ENCODE data around the gene APLN.

APLN gene

DNA sequence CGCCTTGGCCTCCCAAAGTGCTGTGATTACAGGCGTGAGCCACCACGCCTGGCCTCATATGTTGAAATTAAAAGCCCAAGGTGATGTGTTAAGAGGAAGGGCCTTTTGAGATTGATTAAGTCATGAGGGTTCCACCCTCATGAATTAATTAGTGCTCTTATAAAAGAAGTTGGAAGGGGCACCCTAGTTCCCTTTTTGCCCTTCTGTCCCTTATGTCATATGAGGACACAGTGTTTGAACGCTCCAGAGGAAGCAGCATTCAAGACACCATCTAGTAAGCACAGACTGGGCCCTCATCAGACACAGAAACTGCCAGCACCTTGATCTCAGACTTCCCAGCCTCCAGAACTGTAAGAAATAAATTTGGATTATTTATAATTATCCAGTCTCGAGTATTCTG is 5.1 kb upstream of the APLN start:
- no peak for DNase-seq

DNA sequence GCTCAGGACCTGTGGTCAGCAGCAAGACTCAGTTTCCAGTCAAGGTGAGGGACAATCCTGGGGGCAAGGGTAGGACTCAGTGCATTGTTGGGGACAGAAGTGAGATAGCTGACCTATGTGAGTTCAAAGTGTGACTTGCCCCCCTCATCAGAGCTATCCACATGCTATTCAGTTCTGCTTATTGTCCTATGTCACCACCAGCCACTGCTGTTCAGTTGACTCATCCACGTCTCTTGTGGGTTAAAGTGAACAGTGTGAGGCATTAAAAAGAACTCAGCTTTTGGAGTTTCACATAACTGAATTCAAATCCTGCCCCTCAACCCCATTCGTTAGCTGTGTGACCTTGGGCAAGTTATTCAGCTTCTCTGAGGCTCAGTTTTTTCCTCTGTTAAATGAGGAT is 4.4 kb upstream of the APLN start:
- no peak for DNase-seq

DNA sequence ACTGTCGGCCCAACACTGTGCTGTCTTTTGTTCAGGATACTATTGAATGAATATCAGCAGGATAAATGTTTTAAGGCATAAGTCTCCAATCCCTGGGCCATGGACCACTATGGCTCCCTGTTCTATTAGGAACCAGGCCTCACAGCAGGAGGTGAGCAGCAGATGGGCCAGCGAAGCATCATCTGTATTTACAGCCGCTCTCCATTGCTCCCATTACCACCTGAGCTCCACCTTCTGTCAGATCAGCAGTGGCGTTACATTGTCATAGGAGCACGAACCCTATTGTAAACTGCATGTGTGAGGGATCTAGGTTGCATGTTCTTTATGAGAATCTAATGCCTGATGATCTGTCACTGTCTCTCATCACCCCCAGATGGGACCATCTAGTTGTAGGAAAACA is 3.7 kb upstream of the APLN start:
- DNase-seq: no peak

DNA sequence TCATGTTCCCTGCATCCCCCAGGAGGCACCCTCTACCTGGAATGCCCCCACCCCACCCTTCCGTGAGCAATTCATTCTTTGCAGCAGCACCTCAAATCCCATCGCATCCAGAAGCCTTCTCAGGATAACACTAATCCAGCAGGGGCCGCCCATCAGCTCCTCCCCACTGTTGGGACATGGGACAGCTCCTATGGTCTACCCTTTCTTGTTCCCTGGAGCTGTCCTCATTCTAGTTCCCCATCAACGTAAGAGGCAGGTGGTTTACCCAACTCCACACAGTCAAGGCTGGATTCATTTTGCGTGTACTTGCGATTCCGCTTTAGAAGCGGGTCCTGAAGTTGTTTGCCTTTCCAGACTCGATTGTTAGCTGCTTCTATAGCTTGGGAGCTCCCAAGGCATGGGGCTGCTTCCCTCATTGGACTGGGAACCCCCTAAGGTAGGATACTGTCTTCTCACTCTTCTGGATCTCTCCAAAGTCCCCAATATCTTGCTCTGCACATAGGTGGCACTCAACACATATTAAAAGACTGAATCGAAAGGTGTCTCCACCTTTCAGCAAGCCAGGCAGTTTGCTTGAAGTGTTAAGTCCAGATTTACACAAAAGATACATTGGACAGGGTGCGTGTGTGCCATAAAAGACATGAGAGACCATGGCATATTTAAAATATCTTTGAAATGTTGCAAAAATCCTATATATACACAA is 942 bp upstream of the APLN start:
- DNase-seq: no peak

DNA sequence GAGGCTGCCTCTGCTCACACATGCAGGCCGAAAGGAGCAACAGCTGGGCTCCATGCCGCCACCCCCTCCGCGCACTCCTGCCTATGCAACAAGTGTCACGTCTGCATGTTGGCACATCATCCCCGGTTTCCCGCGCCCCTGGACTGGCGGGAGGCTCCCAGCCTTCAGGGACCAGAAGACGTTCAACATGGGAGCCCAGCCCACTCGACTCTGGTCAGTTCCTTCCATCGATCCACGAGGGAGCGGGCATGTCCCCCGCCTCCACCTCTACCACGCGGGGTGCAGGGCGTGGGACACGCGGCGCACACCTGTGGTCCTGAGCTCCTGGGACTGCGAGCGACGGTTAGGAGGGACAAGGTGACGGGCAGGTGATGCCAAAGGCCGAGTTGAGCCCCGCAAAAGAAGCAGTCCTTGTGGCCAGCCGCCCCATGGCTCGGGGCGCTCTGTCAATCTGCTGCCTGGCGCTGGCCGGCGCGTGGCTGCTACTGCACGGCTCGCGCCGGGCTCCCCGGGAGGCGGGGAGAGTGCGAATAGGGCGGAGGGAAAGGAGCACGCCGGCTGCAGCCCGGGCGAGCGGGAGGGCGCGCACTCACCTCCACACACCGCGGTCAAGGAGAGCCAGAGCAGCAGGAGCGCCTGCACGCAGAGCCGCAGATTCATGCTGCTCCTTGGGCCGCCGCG is 645 bp downstream of the APLN start:
- DNase-seq: no peak

DNA sequence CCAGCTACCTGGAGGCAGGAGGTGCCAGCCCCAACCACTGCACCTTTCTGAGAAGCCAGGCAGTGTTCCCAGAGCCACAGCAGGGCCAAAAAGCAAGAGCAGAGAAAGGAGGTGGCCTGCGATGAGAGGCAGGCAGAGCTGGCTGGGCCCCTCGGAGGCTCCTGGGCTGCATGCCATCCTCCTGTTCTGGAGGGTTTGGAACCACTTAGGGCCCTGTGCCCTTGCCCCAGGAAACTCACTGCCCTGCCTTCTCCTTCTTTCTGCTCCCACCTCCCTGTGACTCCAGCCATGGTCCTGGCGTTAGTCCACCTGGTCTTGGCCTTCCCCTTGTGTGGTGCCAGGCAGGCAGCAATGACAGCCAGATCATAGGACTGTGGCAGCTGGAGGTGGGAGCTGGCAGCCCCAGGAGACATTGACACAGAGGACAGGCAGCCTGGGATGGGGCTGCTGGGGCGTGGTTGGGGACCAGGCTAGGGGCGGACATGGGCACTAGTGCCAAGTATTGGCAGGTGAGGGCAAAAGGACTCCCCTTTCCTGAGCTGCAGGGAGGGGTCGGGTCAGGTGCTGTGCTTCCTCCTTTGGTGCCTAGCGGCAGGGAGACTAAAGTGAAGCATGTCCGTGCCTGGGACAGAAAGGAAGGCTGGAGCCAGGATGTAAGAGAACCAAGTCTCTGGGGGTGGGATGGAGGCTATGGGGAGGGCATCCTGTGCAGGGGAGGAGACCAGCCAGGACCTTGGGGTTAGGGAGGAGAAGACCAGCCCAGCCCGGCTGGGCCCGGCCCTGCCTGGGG is 1.4 kb downstream of the APLN start:
- no peak for DNase-seq

DNA sequence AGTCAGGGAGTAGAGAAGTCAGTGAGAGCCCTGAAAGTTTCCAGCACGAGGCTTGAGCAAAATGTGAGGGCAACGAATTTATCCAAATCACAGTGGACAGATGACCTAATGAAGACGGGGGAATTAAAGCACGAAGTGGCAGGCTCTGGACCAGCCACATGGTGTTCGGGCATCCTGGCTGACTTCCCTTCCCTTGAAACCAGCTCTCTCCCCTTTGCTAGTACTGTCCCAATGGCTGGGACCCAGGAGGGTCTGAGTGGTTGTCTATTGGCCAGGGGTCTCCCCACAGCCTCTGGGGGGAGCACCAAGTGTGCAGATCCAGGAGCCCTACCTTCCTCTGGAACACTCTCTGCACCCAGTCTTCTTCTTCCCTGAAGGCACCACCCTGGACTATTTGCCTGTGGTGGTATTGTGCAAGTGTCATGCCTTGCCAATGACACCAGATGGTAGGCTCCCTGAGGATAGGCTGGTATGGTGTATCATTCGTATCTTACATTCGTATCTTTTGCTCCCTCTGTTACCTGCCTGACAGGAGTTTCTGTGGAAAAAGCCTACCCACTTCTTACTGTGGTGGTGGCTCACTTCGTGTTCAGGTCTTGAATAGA is 2.1 kb downstream of the APLN start:
- no peak for DNase-seq

DNA sequence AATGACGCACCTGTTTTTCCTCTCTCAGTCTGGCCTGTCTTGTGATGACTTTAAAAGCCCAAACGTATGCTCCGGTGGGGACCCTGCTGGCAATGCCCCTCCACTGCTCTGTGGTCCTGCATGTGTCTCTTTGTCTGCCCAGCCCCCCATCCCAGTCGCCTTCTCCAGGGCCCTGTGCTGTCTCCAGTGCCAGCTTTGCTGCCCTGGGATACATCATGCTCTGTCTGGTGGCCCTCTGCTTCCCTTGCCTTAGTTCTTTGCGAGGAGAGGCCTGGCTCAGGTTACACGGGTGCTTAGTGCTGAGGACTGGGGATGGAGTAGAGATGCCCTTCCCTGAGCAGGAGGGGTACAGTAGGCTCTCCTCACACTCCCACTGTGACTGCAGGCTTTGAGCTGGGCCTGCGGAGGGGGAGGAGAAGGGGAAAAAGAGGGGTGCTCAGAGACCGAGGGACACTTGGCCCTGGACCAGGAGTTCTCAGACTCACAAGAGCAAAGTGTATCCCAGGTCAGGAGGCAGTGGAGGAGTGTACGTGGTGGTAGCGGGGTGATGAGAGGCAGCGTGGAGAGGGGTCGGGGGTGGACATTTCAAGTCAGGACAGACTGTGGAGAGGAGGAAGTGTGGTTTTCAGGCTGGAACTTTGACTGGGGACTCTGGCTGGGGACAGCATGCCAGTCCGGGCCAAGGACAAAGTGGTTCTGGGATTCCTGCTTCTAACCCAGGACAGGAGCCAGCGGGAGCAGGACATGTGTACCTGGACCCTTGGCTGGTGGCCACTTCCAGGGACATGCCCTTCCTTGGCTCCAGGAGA is 2.8 kb downstream of the APLN start:
- no peak for DNase-seq

DNA sequence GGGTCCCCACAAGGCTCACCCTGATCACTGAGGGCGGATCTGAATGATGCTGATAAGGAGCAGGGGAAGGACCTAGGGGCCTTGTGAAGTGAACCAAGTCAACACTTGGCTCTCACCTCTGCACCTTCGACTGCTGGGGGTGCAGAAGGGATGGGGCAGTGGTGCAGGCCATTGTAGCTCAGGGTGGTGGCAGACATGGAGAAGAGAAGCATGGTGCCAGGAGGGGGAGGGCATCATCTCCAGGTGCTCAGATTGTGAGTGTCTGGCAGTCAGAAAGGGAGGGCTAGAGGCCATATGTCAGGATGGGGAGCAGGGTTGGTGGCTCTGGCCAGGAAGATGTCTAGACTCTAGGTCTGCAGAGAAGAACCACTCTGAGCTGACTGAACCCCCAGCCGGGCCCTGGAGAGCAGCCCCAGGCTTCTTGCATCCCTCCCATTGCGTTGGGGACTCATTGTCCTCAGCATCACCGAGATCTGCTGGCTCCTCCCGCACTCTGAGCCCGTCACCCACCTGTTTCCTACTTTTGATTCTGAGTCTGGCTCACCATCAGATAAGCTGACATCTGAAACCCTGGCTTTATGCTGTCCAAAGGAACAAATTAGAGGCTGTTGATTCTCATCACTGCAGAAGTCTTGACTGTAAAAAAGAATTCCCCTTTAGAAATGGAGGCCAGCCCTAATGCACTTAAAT is 3.8 kb downstream of the APLN start:
- no peak for DNase-seq

DNA sequence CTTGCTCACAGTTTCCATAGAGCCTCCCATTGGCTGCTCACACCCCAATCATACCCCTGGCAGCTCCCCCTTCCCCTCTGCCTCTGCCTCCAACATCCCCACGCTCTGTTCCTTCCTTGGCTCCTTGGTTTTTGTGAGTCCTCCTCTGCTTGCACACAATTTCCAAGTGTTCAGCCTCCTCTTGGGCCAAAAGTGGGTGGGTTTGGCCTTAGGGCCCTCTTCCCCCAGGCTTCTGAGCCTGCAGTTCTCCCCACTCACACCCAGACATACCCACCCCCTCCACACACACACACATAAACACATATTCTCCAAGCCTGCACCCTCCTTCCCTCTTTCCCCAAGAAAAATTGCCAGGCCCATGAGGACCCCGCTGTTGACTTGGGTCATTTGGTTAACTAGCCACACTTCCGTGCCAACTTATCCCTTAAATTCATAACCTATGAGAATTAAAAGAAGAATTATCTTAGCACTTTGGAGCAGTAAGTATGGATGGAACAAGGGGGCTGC is 4.5 kb downstream of the APLN start:
- DNase-seq: no peak

DNA sequence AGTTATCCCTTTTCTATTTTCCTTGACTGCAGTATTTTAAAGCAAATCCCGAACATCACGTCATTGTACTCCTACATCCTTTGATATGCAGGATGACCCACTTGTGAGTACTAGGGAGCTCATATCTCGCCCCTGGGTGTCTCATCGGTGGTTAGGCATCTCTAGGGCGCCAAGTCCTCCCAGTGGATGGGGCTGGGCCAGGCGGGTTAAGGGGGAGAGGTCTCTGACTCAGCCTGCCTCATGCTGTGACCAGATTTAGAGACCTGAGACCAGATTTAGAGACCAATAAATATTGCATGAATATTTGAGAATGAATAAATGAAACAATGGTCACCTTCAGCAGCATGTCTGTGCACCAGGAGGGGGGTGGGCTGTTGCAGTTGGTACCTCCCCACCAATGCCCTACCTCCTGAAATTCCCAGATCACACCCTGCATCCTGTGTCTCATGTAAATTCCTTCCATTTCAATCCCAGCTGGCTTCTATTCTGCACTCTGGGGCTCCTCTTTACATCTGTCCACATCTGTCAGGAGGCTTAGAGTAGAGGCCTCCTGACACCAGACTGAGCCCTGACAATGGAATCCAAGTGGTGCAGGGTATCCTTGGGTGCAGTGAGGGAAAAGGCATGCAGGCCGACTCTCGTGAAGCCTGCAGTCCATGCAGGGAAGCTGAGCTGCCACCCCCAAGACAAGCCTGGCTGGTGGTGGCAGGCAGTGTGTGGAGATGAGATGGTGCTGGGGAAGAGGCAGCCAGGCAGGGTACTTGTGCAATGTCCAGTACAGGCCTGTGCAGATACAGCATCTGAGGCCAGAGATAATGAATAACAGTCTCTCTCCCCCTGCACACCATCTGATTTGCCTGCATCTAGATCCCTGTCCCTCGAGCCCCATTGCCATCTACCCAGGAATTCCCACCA is 5.2 kb downstream of the APLN start:
- no peak for DNase-seq

DNA sequence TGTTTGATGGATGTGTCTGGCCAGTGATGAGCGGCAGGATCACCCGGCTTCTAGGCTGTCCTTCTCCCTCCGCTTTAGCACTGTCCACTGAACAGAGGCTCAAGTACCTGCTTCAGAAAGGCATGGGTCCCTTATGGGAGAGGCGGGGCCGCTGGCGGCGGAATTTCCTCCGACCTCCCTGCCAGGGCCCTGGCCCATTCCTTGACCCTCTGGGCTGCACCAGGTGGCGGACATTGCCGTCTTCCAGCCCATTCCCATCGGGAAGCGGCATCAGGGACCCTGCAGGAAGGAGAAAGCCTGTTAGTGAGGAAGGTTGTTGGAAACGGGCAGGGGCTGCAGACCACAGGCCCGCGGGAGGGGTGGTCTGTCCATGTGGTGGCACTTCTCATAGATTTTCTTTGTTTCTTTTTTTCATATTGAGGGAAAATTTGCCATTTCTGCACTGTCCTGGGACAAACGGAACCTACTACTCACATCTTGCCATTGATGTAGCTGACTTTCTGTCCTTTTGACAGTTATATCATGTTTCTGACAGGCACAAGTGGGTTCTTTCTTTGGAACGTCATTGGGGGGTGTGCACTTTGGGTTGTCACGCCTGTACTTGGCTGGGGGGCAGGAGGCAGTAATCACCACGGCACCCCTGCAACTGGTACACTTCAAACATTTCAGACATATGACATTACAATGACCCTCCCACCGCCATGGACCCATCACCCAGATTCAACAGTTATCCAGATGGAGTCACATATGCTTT is 6.1 kb downstream of the APLN start:
- no peak for DNase-seq

DNA sequence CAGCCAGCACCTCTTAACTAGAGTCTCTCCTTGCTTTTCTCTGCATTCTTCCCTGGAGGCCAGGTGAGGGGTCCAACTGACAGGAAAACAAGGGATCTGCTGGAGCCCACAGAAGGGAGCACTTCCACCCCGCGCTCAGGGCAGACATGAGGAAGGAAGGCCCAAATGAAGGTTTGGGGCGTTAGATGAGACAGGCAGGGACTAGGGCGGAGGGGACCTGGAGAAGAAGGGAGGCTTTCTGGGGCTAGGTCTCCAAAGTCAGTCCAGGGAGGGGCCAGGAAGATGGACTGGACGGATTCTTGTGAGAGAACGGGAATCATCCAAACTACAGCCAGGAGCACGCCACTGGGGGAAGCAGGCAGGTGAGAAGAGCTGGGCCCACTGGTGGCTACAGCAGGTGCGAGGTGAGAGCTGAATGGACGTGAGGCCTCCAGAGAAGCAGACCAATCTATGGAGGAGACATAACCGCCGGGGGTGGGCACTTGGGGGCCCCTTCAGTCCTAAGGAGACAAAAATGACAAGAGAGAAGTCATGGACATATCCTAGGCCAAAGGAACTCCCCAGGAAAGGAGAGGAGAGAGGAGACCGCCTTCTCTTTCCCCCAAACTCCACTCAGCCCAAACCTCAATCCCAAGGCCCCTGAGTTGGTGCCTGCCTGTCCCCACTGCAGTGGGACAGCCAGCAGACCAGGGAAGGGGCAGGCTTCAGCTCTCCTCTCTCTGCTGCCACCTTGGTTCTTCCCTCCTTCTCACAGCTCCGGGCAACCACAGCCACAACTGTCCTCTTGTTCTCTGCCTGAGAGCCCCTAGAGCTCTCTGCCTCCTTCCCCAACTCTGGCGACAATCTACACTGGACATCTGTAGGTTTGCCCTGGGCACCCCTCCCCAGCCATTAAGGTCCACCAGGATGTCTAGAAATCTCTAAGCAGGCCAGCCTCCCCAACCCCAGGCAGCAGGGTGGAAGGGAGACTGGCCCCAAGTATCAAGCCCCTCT is 7.0 kb downstream of the APLN start:
- DNase-seq: no peak

DNA sequence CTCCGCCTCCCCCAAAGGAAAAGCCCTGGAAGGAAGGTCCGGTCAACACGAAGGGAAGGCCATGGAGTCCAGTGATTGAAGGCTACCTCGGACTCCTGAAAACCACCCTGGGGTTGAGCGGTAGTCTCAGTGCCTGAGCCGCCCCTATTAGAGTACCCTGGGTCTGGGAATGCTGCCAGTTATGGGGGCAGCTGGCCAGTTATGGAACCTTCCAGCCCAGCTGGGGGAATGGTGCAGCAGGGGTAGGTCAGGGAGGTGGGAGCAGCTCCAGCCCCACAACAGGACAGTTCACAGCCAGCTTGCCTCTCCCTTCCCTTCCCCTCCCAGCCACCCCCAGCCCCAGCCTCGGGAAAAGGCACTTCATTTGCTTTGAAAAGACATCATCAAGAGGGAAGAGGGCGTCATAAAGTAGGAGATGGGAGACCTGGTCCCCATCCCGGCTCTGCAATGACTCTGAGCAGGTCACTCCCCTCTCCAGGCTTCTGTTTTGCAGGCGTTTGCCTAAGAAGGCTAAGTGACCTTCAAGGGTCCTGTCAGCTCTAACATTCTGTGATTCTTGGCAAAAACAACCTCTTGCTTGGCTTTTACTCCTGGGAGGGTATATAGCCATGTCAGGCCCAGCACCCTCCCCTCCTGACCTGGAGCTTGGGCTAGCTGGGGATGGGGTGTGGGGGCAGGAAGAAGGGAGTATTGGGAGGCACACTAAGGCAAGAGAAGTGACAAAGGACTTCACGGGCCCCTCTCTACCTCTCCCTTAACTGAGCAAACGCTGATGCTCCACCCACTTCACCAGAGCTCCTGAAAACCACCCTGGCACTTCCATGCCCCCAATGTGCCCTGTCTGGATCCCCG is 8.0 kb downstream of the APLN start:
- DNase-seq: no peak

DNA sequence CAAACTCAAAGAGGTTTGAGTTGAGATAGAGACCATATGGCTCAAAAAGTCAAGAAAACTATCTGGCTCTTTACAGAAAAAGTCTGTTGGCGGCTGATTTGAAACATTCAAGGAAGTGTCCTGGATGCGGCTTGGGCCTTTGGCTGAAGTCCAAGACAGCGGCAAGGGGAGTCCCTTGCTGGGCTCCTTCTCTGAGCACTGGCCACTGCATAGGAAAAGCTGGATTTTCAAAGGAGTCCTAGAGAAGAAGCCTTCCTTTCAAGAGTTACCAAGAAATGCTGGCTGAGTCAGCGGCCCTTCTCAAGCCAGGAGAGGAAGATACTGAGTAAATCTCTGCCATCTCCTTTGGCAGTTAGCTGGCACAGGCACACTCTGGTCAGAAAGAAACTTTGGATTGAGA is 12.1 kb downstream of the APLN start:
- no peak for DNase-seq

DNA sequence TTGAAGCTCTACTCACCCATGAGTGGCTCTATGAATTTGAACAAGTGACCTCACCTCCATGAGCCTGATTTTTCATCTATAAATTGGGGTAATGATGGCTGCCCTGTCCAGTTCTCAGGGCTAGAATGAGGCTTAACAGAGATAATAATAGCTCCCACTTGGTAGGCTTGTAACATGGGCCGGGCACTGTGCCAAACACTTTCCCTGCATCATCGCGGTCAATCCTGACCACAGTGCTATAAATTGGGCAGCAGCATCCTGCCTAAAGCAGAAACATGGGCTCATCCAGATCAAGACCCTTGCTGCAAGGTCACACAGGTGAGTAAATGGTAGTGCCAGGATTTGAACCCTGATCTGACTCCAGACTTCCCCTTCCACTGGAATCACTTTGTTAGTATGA is 12.8 kb downstream of the APLN start:
- DNase-seq: no peak

DNA sequence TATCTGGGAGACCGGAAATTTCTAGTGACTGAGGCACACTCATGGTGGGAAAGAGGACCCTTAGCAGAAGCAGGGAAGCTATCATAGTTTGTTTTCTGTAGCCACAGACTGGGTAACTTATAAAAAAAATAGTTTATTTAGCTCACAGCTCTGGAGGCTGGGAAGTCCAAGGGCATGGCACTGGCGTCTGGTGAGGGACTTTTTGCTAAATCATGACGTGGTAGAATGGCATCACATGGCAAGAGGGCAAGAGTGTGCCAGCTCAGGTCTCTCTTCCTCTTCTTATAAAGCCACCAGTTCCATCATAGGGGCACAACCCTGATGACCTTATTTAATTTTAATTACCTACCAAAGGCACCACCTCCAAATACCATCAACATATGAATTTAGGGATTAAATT is 13.3 kb downstream of the APLN start:
- DNase-seq: no peak

DNA sequence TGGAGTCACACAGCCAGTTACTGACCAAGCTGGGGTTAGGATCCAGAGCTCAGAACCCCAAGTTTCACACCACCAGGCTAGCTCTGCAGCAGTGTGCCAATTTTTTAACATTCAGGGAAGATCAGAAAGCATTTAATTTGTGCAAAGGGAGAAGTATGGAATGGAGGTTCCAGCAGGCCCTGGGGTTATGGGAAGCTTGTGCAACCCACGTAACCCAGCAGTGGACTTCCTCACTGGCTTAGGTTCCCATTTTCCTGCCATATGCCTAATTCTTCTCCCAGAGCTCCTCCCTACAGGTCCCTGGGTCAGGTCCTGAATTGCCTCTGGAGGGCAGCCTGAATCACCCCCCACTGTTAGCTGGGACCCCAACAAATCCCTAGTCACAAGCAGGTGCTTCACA is 14.0 kb downstream of the APLN start:
- no peak for DNase-seq

Measured in SHP77 treated with DMSO at 0.1 percent for 48 hours (cell line).